GM18861 (cell line): Measurements from ENCODE around the gene PHIP.
"Not testable (repeated sequence)": the region's sequence is repeated elsewhere in the genome, so short reads cannot be mapped to it uniquely, and the experiment has no call there.

Experiments
- ATAC-seq: cut with Tn5 transposase; IDR thresholded peaks from one replicate; pipeline ENCODE4 v1.9.1; 2021; ENCODE audit not compliant: unreplicated experiment

PHIP gene

DNA sequence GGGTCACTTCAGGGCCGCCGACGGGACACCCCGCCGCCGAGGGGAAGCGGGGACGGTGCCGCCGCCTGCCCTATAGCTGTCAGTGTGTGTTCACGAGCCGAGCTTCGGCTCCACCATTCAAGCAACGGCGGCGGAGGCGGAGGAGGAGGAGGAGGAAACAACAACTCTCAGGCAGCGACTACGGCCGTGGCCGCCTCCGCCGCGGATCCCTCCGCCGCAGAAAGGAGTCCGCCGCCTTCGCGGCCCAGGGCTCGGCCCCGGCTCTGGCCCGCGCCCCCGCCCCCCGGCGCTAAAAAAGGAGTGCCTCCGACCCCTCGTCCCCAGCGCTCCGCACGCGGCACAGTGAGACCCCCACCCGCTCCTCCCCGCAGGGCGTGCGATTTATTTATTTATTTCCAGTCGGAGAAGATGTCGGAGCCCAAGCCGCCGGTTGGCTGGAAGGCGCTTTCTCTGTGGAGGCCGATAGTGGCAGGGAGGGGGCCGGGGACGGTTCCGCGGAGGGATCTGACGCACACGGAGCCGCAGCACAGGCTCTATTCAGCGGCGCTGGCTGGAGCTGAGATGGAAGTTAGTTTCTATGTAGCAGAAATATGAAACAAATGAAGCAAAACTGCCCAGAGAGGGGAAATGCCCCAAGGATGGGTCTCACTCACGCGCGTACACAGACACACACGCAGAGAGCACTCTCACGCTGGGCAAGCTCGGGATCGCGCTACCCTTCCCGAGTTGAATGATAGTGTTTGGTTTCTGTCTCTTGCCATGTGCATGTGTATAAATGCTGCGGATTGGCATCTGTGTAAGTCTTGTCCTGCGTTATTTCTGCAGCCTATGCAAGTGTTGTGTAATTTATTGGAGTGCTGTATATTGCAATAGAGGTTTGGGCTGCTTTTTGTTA lies at the start of gene PHIP:
TSS of gene PHIP (minus strand) at position 180 of the 895 bp plus-strand sequence. CDS start 186 bp downstream, outside the sequence.
- ATAC-seq = peak; percentile 47

DNA sequence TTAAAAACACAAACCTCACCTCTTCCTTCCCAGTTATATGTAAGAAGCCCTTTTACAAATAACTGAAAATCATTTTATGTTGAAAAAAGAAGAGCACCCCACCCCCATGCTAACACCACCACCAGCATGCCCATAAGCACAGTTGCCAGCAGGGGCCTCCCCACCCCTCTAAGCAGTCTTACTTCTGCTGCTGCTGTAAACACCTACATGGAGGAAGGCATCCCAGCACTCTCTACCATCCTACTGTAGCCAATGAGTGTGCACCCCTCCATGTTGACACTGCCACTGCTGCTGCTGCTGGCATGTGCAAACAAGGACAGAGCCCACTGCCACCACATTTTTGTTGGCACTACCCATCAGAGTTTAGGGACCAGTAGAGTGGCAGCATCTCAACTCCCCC lies 49.6 kb upstream of the PHIP start:
- no peak for ATAC-seq

DNA sequence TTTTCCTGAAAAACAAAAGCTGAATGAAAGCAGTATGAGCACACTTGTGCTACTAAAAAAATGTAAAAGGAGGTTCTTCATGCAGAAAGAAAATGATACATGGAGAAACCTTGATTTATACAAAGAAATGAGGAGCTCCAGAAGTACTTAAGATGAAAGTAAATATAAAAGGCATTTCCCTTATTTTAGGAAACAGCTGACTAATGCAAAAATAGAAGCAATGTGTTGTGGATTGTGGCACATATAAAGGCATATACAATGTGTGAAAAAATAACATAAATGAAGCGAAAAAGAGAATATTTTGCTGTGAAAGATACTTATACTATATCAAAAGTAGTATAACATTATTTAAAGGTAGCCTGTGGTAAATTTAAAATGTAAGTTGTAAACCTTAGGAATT lies 41.2 kb upstream of the PHIP start:
- no peak for ATAC-seq

DNA sequence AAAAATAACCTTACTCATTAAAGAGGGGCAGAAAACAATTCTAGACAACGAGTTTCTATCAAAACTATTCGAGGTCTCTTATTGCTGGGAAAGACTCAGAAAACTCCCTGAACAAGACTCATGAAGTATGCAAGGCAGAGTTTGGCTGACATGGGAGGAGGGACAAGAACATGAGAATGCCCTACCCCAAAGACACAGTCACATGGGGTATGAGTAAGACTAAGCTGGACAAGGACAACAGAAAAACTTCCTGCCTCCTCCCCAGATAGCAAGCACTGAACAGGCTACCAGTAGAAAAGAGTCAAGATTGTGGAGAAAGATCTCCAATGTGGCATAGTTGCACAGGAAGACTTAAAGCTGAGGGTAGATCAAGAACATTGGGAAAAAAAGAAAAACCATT lies 39.7 kb upstream of the PHIP start:
- ATAC-seq = no peak

DNA sequence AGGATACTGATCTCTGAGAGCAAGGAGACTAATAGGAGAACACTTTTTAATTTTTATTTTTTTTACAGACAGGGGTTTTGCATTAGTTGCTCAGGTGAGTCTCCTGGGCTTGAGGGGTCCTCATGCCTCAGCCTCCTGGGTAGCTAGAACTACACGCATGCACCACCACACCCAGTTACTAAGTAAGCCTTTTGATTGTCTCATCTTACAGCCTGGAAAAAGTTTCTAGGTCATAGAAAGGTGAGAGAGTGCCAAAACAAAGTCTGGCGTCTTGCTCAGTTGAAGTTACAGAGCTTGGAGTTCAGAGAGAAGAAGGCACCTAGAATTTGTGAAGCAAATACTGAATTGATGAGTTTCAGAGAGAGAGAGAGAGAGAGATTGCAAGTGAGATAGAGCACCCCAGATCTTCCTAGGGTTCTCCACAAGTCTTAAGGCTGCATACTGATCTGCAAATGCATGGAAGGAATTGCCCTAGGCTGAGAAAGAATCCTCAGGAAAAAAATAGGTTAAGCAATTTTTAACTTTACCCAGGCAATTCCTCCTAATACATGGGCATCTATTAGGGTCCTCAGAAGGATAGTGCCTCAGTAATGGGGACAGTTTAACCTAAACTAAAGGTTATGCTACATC lies 37.6 kb upstream of the PHIP start:
- no peak for ATAC-seq

DNA sequence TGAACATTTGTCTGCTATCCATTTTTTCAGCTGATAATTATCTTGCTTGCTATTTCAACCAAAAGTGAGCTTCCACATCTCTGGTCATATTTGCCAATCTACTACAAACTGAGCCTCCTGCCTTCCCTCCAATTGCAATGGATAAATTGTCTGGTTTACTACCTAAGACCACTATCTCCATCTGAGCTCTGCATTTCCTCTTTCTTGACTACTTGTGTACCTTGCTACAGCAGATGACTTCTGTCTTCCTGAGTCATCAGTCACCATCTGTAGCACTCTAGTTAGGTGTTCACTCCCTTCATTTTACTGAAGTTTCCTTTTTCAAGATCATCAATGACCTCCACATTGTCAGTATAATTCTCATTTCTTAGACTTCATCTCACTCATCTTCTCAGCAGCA lies 33.5 kb upstream of the PHIP start:
- ATAC-seq = no peak

DNA sequence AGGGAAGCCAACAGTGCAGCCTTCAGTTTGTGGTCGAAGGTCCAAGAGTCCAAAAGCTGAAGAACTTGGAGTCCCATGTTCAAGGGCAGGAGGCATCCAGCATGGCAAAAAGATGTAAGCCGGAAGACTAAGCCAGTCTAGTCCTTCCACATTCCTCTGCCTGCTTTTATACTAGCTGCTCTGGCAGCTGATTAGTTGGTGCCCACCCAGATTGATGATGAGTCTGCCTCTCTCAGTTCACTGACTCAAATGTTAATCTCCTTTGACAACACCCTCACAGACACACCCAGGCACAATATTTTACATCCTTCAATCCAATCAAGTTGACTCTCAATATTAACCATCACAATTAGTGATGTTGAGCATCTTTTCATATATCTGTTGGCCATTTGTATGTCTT lies 23.1 kb upstream of the PHIP start:
- no peak for ATAC-seq

DNA sequence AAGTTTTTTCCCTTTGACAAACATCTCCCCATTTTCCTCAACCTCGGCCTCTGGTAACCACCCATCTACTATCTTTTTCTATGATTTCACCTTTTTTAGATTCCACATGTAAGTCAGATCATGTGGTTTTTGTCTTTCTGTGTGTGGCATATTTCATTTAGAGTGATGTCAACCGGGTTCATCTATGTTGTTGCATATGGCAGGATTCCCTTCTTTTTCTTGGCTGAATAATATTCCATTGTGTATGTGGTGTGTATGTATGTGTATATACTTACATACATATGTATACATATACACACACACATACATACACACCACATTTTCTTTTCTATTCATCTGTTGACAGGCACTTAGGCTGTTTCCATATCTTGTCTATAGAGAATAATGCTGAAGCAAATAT lies 22.2 kb upstream of the PHIP start:
- no peak for ATAC-seq

DNA sequence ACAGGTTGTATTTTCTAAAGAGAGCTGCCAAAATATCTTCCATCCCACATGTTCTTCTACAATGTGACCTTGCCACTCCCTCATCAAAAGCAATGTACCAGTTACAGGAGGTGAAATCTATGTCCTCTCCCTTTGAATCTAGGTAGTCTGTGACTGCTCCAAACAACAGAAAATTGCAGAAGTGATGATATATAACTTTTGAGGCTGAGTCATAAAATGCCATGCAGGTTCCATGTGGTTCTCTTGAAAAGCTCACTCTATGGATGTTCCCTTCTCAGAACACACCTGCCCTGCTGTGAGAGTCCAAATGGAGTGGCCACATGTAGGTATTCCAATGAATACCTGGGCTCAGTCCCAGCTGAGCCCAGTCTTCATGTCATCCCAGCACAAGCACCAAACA lies 16.9 kb upstream of the PHIP start:
- ATAC-seq = no peak

DNA sequence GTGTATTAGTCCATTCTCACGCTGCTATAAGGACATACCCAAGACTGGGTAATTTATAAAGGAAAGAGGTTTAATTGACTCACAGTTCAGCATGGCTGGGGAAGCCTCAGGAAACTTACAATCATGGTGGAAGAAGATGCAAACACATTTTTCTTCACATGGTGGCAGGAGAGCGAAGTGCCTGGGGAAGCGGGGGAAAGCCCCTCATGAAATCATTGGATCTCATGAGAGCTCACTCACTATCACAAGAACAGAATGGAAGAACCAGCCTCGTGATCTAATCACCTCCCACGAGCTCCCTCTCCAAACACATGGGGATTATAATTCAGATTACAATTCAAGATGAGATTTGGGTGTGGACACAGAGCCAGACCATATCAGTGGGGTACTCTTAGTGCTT lies 13.7 kb upstream of the PHIP start:
- ATAC-seq = not testable (repeated sequence)

DNA sequence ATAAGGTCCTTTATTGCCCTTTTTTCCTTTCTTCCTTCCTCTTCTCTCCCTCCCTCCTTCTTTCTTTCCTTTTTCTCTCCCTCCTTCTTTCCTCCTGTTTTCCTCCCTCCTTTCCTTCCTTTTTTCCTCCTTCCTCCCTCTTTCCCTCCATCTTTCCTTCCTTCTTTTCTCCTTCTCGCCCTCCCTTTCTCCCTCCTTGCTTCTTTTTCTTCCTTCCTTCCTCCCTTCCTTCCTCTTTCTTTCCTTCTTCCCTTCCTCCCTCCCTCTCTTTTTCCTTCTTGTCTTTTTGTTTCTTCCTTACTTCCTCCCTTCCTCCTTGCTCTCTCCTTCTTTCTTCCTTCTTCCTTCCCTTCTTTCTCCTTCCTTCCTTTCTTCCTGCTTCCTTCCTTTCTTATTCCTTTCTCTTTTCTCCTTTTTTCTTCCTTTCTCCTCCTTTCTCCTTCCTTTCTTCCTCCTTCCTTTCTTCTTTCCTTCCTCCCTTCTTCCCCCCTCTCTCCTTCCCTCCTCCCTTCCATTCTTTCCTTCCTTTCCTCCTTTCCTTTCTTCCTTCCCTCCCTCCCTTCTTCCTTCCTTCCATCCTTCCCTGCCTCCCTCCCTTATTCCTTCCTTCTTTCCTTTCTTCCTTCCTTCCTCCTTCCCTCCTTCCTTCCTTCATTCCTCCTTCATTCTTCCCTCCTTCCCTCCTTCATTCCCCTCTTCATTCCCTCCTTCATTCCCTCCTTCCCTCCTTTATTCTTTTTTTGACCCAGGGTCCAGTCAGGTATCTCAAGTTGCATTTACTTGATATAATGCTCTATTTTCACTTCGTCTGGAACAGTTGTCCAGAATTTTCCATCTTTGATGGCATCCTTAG lies 11.7 kb upstream of the PHIP start:
- ATAC-seq = no peak

DNA sequence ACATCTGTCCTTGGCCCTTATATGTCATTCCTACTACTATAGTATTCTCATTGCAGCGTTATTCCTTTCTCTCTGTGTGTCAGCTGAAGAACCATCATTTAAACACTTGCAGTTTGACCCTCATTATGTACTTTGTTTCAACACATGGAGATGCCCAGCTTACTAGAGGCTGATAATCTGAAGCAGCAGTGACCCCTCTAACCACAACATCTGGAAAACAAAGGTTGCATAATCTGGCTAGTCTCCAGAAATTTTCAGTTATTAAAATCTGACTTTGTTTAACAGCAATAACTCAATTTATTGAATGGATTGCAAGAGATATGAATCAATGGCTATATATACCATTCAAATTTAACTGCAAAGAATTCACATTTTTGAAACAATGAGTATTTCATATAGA lies 6.6 kb upstream of the PHIP start:
- no peak for ATAC-seq

DNA sequence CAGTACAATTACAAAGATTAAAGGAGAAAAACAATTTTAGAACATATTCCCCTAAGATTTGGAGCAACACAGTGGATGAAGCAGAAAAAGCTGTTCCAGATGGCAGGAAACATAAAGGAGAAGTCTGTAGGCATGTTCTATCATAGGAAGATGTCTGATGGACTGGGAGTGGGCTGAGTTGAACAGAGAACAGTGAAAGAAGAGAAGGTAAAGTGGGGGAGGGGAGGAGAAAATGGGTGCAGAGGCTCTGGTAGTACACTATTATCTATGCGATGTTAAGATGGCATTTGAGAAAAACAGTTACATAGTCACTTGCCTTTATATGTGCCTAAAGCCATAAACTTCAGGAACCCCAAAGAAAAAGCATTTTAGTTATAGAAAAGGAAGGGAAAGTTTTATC lies 4.2 kb upstream of the PHIP start:
- ATAC-seq = no peak

DNA sequence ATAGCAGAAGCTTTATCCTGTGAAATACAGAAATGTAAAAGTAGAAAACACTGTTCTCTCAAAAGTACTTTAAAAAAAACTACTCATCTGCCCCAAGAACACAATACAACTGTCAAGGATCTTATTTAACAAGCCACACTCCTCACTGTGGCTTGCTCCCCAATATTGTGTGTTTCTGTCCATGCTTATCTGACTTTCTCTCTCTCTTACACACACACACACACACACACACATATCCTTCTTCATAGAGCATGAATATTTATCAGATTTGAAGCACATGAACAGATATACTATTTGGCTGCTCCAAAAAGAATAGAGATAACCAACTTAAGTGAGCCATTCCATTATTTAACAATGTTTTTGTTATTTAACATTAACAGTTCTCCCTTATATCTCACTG lies 3.6 kb upstream of the PHIP start:
- ATAC-seq = no peak

DNA sequence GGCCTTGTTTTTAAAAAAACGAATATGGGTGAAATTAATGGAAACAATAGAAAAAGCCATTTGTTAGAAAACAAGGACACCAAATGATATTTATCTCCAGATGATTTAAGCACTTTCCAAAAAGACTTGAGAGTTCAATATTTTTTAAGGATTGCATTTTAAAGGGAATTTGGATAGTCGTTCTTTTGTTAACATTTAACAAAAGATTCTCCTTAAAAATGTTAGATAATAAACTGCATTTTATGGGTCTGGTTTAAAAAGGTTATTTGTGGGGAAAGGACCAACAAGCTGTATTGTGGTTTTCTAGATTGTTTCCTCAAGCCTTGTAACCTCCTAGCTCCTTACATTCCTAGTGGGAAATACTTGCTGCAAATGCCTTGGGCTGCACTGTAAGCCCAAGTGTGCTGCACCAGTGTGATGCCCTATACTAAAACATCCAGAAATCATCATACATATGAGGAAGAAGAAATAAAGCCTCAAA lies 1.5 kb upstream of the PHIP start:
- ATAC-seq = no peak

DNA sequence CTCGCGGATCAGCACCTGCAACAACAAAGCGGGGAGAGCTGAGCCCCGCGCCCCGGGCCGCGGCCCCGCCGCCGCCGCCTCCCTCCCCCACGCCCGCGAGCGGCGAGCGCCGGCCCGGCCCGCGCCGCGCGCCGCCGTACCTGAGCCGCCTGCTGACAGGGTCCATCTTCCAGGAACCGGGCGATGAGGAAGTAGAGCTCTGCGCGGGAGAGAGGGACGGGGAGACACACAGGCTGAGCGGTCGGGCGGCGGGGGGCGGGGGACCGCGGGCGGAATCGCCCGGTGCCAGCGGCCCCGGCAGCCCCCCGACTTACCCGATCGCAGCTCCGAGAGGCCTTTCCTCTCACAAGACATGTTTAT lies 359 bp downstream of the PHIP start:
- ATAC-seq = peak; percentile 14

DNA sequence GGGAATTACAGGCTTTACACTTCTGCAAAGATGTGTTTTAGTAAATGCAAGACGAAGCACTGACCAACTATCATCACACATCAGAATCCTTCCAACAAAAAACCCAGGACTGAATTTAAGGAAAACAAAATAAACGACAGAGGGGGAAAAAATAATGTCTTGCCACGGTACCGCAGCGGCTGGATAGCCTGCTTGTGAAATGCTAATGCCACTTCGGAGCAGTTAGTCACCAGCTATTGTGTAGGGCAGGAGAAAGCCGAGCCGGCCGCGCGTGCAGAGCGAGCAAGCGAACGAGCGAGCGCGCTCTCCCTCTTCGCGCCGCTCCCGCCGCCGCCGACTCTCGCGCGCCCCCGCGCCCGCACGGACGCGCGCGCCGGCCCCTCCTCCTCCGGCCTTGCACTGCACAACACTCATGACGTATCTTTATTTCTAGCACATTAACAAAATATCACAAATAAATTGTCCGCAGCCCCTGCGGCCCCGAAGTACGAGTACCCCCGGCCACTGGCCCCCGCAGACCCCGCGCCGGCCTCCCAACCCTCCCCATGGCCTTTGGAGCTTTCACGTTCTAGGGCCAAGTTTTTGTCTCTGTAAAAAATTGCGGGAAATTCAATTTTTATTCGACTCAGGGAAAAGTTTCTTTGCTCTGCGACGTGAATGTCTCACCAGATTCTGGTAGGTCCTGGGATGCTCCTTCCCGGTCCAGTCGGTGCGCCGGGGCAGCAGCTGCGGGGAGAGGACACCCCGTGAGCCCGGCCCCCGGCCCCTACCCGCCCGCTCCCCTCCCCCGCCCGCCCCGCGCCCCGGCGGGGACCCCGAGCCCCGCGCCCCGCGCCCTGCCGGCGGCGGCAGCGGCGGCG lies 1.0 kb downstream of the PHIP start:
- peak; percentile 48 for ATAC-seq

DNA sequence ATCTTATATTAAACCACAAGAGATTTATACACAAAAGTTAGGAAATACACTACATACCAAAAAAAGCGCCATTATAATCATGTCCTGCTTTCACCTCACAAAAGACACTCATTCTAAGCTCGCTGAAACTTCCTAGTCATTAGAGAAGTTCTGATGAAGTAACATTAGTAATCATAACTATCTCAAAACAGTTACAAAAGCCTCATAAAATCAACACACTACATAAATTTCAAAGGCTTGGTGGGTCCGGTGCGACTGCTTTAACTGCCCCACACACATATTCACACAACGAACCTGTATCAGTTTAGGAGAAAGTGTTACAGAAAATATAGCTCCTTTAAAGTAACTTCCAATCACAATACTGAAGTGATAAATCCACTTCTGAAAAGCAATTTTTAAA lies 1.9 kb downstream of the PHIP start:
- no peak for ATAC-seq

DNA sequence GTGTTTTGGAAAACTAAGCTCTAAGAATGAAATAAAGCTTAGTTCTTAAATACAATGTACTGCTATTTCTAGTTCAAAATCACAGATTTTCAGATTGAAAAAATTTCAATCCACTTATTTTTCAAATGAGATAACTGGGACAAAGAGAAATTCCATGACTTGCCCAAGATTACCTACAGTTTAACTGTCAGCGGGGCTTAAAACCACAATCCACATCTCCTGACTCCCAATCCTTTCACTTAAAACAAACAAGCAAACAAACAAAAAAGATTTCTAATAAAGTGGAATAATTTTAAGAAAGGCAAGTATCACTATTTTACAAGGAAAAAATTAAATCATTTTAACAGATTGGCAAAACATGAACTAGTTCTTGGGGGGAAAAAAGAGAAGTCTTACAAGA lies 4.2 kb downstream of the PHIP start:
- ATAC-seq = no peak

DNA sequence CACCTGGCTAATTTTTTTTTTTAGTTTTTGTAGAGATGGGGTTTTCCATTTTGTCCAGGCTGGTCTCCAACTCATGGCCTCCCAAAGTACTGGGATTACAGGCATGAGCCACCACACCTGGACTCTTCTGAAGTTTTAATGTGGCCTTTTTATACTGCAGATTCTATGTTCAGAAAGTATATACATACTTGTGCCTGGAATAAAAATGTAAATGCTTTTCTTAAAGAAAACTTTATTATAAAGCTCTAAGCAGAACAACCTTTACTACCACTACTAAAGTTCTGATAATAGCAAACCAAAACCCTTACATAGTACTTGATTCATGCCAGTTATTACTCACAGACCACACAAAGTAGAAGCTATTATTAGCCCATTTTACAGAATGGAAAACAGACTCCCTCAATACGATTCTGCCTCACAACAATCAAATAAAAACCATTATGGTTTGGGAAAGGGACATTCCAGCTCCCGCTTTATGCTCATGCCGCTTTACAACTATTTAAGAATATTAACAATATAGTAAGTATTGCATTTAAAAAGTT lies 5.3 kb downstream of the PHIP start:
- peak; percentile 26 for ATAC-seq
